T-helper 17 cell (primary cell): ENCODE results near the gene TYRP1. TPM values are rescaled to one million over a fixed set of nuclear protein-coding genes. Genes with fewer than 3 reads are reported as not detected.

Experiments
- ATAC-seq: fragments of 150-1000 bp; cut with Tn5 transposase; 2 replicates; pipeline ENCODE4 v1.10.0; 2021; ENCODE audit warnings: mild to moderate bottlenecking, moderate library complexity
- DNase-seq, 3 donors: peaks; one replicate each; pipeline versions ENCODE4 v3.0.0 to v3.0.0-alpha.2; 2020 to 2021
- H3K9me3 ChIP-seq: one replicate; pipeline ENCODE4 v1.7.0; 2013; ENCODE audit warnings: low read length, mild to moderate bottlenecking; ENCODE audit not compliant: control insufficient read depth, poor library complexity, severe bottlenecking
- H3K27ac Mint-ChIP-seq: one replicate; pipeline ENCODE4 v1.8.0; 2022; ENCODE audit warnings: mild to moderate bottlenecking, moderate library complexity, mixed read lengths
- H3K27me3 Mint-ChIP-seq: one replicate; pipeline ENCODE4 v1.8.0; 2022; ENCODE audit warnings: mixed read lengths
- H3K36me3 Mint-ChIP-seq: one replicate; pipeline ENCODE4 v1.8.0; 2022; ENCODE audit warnings: low read depth, mixed read lengths
- H3K4me1 Mint-ChIP-seq: one replicate; pipeline ENCODE4 v1.8.0; 2022; ENCODE audit warnings: mild to moderate bottlenecking, mixed read lengths
- H3K4me3 Mint-ChIP-seq: one replicate; pipeline ENCODE4 v1.8.0; 2022; ENCODE audit warnings: mild to moderate bottlenecking, moderate library complexity, mixed read lengths
- total RNA-seq, 4 donors: library from RNA in 2 of 4; stranded (reverse) in 2 of 4; gene quantifications; one replicate each; pipeline ENCODE4 v1.2.3 and lab custom pipeline; 2022 to 2026

TYRP1 gene
- total RNA-seq, 2 donors from 2014 or later = not detected

GRCh38 chr9:12702160-12702758 is 9.1 kb downstream of the TYRP1 start:
- H3K4me3 Mint-ChIP-seq = no peak overlapping the region
- H3K36me3 Mint-ChIP-seq = no peaks in the 10 kb centered on the region
- ATAC-seq (no peak), DNase-seq (no peak)
- no peaks in the 10 kb centered on the region for H3K9me3 ChIP-seq
- H3K27me3 Mint-ChIP-seq = no peaks in the 10 kb centered on the region
- no peaks in the 10 kb centered on the region for H3K4me1 Mint-ChIP-seq
- no peak overlapping the region for H3K27ac Mint-ChIP-seq

GRCh38 chr9:12703996-12704395 is 10.8 kb downstream of the TYRP1 start:
- H3K4me3 Mint-ChIP-seq = no peak overlapping the region
- no peaks in the 10 kb centered on the region for H3K4me1 Mint-ChIP-seq
- DNase-seq (no peak), ATAC-seq (no peak)
- no peaks in the 10 kb centered on the region for H3K27me3 Mint-ChIP-seq
- H3K36me3 Mint-ChIP-seq = no peaks in the 10 kb centered on the region
- H3K9me3 ChIP-seq = no peaks in the 10 kb centered on the region
- no peak overlapping the region for H3K27ac Mint-ChIP-seq

GRCh38 chr9:12705738-12706391 is 12.7 kb downstream of the TYRP1 start:
- Mint-ChIP-seq H3K36me3 (no peaks in the 10 kb centered on the region), H3K27me3 (no peaks in the 10 kb centered on the region), H3K4me1 (no peaks in the 10 kb centered on the region), H3K4me3 (no peak overlapping the region), H3K27ac (no peak overlapping the region)
- no peak for DNase-seq
- ATAC-seq = no peak
- H3K9me3 ChIP-seq = no peaks in the 10 kb centered on the region

GRCh38 chr9:12708562-12709298 is 15.5 kb downstream of the TYRP1 start:
- no peaks in the 10 kb centered on the region for H3K9me3 ChIP-seq
- DNase-seq (no peak), ATAC-seq (no peak)
- H3K4me1 Mint-ChIP-seq = no peaks in the 10 kb centered on the region
- no peak overlapping the region for H3K27ac Mint-ChIP-seq
- no peaks in the 10 kb centered on the region for H3K36me3 Mint-ChIP-seq
- H3K27me3 Mint-ChIP-seq = no peaks in the 10 kb centered on the region
- H3K4me3 Mint-ChIP-seq = no peak overlapping the region

- Mint-ChIP-seq H3K4me1 (no peaks in the 10 kb centered on the region), H3K36me3 (no peaks in the 10 kb centered on the region), H3K27me3 (no peaks in the 10 kb centered on the region), H3K27ac (no peak overlapping the region), H3K4me3 (no peak overlapping the region)
- DNase-seq (no peak), ATAC-seq (no peak)
- no peaks in the 10 kb centered on the region for H3K9me3 ChIP-seq
Observed at GRCh38 chr9:12712532-12712931, 19.3 kb downstream of the TYRP1 start.

GRCh38 chr9:12715268-12715667 is 22.1 kb downstream of the TYRP1 start:
- ATAC-seq = no peak
- no peak overlapping the region for H3K4me3 Mint-ChIP-seq
- no peak overlapping the region for H3K27ac Mint-ChIP-seq
- no peaks in the 10 kb centered on the region for H3K9me3 ChIP-seq
- H3K27me3 Mint-ChIP-seq = no peaks in the 10 kb centered on the region
- no peaks in the 10 kb centered on the region for H3K36me3 Mint-ChIP-seq
- H3K4me1 Mint-ChIP-seq = no peaks in the 10 kb centered on the region
- DNase-seq = no peak

- DNase-seq = no peak
- Mint-ChIP-seq H3K36me3 (no peaks in the 10 kb centered on the region), H3K27ac (no peak overlapping the region), H3K4me1 (no peaks in the 10 kb centered on the region), H3K4me3 (no peak overlapping the region), H3K27me3 (no peaks in the 10 kb centered on the region)
- ATAC-seq = no peak
- no peaks in the 10 kb centered on the region for H3K9me3 ChIP-seq
Observed at GRCh38 chr9:12716823-12717600, 23.8 kb downstream of the TYRP1 start.

- Mint-ChIP-seq H3K27me3 (no peaks in the 10 kb centered on the region), H3K4me1 (no peaks in the 10 kb centered on the region), H3K4me3 (no peak overlapping the region), H3K36me3 (no peaks in the 10 kb centered on the region), H3K27ac (no peak overlapping the region)
- no peaks in the 10 kb centered on the region for H3K9me3 ChIP-seq
- DNase-seq (no peak), ATAC-seq (no peak)
Observed at GRCh38 chr9:12717907-12718306, 24.7 kb downstream of the TYRP1 start.

GRCh38 chr9:12718482-12719026 is 25.4 kb downstream of the TYRP1 start:
- no peaks in the 10 kb centered on the region for H3K36me3 Mint-ChIP-seq
- no peak overlapping the region for H3K27ac Mint-ChIP-seq
- no peak for DNase-seq
- ATAC-seq = no peak
- no peaks in the 10 kb centered on the region for H3K4me1 Mint-ChIP-seq
- no peak overlapping the region for H3K4me3 Mint-ChIP-seq
- H3K27me3 Mint-ChIP-seq = no peaks in the 10 kb centered on the region
- H3K9me3 ChIP-seq = no peaks in the 10 kb centered on the region

- no peak overlapping the region for H3K27ac Mint-ChIP-seq
- no peak for ATAC-seq
- no peaks in the 10 kb centered on the region for H3K27me3 Mint-ChIP-seq
- H3K9me3 ChIP-seq = no peaks in the 10 kb centered on the region
- DNase-seq = no peak
- no peaks in the 10 kb centered on the region for H3K4me1 Mint-ChIP-seq
- no peak overlapping the region for H3K4me3 Mint-ChIP-seq
- no peaks in the 10 kb centered on the region for H3K36me3 Mint-ChIP-seq
Observed at GRCh38 chr9:12719431-12719830, 26.2 kb downstream of the TYRP1 start.

- no peak for DNase-seq
- Mint-ChIP-seq H3K4me3 (no peak overlapping the region), H3K36me3 (no peaks in the 10 kb centered on the region), H3K27ac (no peak overlapping the region), H3K27me3 (no peaks in the 10 kb centered on the region), H3K4me1 (no peaks in the 10 kb centered on the region)
- no peaks in the 10 kb centered on the region for H3K9me3 ChIP-seq
- ATAC-seq = no peak
Observed at GRCh38 chr9:12720551-12720950, 27.4 kb downstream of the TYRP1 start.

- no peak for DNase-seq
- H3K36me3 Mint-ChIP-seq = no peaks in the 10 kb centered on the region
- no peaks in the 10 kb centered on the region for H3K9me3 ChIP-seq
- H3K27ac Mint-ChIP-seq = no peak overlapping the region
- no peaks in the 10 kb centered on the region for H3K27me3 Mint-ChIP-seq
- no peak overlapping the region for H3K4me3 Mint-ChIP-seq
- H3K4me1 Mint-ChIP-seq = no peaks in the 10 kb centered on the region
- ATAC-seq = no peak
Observed at GRCh38 chr9:12722131-12722530, 28.9 kb downstream of the TYRP1 start.

GRCh38 chr9:12723409-12724028 is 30.3 kb downstream of the TYRP1 start:
- no peaks in the 10 kb centered on the region for H3K36me3 Mint-ChIP-seq
- no peaks in the 10 kb centered on the region for H3K9me3 ChIP-seq
- no peak overlapping the region for H3K27ac Mint-ChIP-seq
- no peaks in the 10 kb centered on the region for H3K4me1 Mint-ChIP-seq
- DNase-seq (no peak), ATAC-seq (no peak)
- H3K27me3 Mint-ChIP-seq = no peaks in the 10 kb centered on the region
- H3K4me3 Mint-ChIP-seq = no peak overlapping the region
